Esophagus squamous epithelium (tissue), 4 donors: ENCODE data around the gene CNTN4.

ENCODE experiments used
- POLR2A ChIP-seq, 4 donors: fragments of 450-650 bp; IDR thresholded peaks; one replicate each; pipeline ENCODE4 v1.6.1; 2017; ENCODE audit warnings: antibody characterized with exemption in 4 of 4, mild to moderate bottlenecking in 4 of 4, moderate library complexity in 3 of 4
- TF ChIP-seq, protein P1 (sequence below), 6 experiments: fragments of 450-650 bp in 4 of 6; fragments of 200-600 bp in 2 of 6; sonication (generic) in 2 of 6; IDR thresholded peaks; one replicate each; pipeline ENCODE4 v1.5.1; 2016 to 2019; ENCODE audit warnings: antibody characterized with exemption in 6 of 6, mild to moderate bottlenecking in 4 of 6, moderate library complexity in 4 of 6

DNA sequence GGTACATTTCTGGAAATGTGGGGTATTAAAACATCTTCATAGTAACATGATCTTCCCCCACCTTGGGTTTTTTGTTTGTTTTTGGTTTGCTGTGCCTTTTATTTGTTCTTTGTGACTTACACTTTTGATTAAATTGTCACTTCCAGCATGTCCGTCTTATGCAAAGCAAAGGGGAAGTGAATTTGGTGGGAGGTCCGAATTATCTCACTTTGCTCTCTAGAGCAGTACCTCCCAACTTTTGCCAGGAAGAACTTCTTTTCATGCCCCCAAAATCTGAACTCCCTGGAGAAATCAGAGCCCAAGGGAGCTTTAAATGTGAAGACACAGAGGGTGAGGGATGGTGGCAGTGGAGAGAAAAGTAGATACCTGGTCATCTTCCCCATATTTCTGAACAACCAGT lies 838.4 kb downstream of the CNTN4 start:
- no peak for TF ChIP-seq POLR2A (IDR thresholded peaks at IDR 0.05)
- TF ChIP-seq, protein P1, sequence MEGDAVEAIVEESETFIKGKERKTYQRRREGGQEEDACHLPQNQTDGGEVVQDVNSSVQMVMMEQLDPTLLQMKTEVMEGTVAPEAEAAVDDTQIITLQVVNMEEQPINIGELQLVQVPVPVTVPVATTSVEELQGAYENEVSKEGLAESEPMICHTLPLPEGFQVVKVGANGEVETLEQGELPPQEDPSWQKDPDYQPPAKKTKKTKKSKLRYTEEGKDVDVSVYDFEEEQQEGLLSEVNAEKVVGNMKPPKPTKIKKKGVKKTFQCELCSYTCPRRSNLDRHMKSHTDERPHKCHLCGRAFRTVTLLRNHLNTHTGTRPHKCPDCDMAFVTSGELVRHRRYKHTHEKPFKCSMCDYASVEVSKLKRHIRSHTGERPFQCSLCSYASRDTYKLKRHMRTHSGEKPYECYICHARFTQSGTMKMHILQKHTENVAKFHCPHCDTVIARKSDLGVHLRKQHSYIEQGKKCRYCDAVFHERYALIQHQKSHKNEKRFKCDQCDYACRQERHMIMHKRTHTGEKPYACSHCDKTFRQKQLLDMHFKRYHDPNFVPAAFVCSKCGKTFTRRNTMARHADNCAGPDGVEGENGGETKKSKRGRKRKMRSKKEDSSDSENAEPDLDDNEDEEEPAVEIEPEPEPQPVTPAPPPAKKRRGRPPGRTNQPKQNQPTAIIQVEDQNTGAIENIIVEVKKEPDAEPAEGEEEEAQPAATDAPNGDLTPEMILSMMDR (IDR thresholded peaks at IDR 0.05): no peak
